Jurkat, Clone E6-1 (cell line): Measurements from ENCODE around the gene FLRT2.

Experiments used
- DNase-seq: peaks from one replicate; pipeline ENCODE4 v3.0.0-alpha.2; 2011; ENCODE audit warnings: low read depth, low spot score
- H3K4me3 ChIP-seq: 2 replicates; pipeline ENCODE4 v1.5.1; 2011; ENCODE audit warnings: mild to moderate bottlenecking, low read length, control low read depth, moderate library complexity

The FLRT2 gene

DNA sequence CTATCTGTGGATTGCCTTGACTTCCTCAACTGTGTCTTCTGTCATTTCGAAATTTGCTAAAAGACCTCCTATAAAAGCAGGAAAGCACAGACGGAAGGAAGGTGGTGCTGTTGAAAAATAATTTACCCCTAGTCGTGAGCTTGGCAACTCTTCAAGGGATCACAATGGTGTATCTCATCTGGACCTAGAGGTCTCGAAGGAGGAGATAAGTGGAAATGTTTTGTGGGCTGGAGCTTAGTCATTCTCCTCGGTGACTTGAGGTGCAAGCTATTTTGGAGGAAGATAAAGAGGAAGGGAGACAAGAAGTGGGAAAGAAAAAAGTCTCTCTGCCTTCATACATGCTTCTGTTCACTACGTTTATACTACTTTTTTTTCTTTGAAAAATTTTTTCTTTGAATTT lies 89.9 kb downstream of the FLRT2 start:
- no peak for DNase-seq
- no peak overlapping the region for H3K4me3 ChIP-seq

DNA sequence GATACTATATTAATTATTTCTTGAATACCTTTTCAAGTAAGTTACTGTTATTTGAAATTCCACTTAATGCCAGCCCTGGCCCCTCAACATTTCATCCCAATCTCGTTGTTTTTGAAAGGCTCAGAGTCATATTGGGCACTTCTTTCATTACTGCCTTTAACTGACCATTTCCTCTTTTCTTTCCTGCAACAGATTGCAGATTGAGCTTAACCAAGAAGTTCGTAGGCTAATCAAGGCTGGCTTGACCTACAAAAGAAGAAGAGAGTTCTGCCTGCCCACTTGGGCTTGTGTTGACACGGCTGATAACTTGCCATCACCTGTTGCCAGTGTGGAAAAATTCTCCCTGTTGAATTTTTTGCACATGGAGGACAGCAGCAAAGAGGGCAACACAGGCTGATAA lies 91.0 kb downstream of the FLRT2 start:
- no peak overlapping the region for H3K4me3 ChIP-seq
- no peak for DNase-seq

DNA sequence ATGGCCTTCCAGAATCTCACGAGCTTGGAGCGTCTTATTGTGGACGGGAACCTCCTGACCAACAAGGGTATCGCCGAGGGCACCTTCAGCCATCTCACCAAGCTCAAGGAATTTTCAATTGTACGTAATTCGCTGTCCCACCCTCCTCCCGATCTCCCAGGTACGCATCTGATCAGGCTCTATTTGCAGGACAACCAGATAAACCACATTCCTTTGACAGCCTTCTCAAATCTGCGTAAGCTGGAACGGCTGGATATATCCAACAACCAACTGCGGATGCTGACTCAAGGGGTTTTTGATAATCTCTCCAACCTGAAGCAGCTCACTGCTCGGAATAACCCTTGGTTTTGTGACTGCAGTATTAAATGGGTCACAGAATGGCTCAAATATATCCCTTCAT lies 92.2 kb downstream of the FLRT2 start:
- no peak for DNase-seq

DNA sequence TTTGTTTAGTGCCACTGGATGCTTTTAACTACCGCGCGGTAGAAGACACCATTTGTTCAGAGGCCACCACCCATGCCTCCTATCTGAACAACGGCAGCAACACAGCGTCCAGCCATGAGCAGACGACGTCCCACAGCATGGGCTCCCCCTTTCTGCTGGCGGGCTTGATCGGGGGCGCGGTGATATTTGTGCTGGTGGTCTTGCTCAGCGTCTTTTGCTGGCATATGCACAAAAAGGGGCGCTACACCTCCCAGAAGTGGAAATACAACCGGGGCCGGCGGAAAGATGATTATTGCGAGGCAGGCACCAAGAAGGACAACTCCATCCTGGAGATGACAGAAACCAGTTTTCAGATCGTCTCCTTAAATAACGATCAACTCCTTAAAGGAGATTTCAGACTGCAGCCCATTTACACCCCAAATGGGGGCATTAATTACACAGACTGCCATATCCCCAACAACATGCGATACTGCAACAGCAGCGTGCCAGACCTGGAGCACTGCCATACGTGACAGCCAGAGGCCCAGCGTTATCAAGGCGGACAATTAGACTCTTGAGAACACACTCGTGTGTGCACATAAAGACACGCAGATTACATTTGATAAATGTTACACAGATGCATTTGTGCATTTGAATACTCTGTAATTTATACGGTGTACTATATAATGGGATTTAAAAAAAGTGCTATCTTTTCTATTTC lies 93.2 kb downstream of the FLRT2 start:
- H3K4me3 ChIP-seq = no peak overlapping the region
- DNase-seq = no peak

More for the DNA sequence above, 92.2 kb downstream of the FLRT2 start:
- H3K4me3 ChIP-seq = no peak overlapping the region

DNA sequence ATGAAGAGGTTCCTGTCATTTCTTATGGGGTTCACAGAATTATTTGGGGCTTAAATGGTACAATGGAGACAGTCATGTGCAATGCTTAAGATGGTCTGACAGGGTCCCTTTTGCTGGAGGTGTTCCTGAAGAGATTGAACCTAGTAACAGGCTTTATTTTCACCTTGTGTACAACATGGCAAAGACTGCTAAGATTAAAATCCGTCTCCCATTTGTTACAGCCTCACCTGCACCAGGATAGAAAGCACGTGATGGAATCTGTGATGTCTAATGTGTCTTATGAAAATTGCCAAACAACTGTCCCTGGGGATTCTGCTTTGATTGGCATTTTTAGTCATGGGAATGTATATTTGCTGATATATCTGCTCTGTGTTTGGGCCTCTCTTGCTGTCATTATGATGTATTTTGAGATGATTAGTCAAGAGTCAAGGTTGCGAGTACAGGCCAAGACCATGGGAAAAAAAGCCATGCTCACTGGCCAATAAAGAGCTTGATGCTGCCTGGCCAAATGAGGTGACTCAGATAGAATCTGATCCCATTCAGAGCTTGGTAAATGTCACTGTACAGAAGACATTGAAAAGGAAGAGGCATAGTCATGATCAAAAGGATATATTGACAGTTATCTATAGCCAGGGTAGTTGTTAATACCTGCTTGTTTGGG lies 96.1 kb downstream of the FLRT2 start:
- DNase-seq = no peak
- no peak overlapping the region for H3K4me3 ChIP-seq

DNA sequence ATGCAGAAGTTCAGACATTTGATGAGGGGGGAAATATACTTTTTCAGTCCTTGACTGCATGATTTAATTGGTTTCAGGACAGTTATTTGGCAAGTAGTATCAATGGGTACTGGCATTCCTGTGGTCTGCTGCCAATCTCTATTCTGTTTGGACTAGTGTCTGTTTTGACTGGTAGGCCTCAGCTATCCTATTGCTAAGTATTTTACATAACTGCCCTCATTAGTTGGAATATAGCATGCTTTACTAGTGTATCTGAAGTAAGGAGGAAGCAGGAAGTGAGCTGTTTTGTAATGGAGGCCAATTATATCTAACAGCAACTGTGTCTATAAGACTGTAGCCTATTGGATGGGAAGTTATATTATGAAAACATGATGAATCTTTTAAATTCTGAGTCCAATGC lies 104.3 kb downstream of the FLRT2 start:
- DNase-seq = no peak

DNA sequence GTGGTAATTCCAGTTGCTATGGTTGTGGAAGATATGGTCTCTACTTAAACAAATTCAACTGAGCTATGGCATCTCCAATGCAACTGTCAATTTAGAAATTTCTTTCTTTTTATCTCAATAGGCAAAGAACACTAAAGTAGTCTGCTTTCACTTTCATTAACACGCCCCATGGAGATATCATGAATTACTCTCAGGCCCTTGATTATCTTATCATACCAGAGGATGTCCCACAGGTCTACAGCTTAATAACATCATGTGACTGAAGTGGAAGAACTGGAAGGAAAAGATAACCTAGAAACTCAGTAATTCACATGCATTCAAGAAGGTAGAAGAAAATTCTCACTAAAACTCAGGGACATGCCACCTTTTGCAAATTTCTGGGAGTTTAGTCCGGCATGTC lies 114.3 kb downstream of the FLRT2 start:
- DNase-seq = no peak
- H3K4me3 ChIP-seq = no peak overlapping the region

More for the DNA sequence above, 104.3 kb downstream of the FLRT2 start:
- H3K4me3 ChIP-seq = no peak overlapping the region

DNA sequence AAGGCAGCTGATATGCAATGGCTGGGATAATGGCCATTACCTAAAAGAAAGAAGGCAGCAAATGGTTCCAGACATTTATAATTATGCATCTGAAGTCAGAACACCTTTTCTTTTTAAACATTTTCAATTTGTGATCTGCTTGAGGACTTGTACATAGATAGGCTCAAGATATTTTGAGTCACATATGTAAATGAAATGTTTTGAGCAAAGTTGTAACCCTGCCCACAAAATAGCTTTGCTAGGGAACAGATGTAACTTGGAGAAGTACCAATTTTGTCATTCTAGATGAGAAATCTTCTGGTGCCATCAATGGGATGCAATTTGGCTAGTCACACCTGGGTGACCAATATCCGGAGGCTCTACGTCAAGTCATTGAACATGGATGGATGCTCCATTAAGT lies 123.1 kb downstream of the FLRT2 start:
- H3K4me3 ChIP-seq = no peak overlapping the region
- no peak for DNase-seq

DNA sequence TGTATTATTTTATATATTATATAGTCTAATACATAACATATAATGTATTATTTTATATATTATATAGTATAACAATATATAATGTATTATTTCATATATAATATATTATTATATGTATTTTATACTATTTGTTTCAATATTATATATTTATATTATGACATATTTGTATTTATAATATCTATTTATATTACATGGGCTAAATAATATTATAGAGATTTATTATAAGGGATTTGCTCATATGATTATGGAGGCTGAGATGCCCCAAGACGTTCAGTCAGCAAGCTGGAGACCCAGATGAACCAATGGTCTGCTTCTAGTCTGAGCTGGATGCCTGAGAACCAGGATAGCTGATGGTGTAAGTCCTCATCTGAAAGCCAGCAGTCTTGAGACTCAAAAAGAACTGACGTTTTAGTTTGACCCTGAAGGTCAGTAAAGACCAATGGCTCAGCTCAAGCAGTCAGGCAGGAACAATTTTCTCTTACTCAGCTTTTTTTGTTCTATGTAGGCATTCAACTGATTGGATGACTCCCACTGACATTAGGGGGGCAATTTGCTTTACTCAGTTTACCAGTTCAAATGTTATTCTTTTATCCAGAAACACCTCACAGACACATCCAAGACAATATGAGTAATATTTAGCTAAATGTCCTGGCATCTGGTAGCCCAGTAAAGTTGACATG lies 130.4 kb downstream of the FLRT2 start:
- H3K4me3 ChIP-seq = no peak overlapping the region
- no peak for DNase-seq

DNA sequence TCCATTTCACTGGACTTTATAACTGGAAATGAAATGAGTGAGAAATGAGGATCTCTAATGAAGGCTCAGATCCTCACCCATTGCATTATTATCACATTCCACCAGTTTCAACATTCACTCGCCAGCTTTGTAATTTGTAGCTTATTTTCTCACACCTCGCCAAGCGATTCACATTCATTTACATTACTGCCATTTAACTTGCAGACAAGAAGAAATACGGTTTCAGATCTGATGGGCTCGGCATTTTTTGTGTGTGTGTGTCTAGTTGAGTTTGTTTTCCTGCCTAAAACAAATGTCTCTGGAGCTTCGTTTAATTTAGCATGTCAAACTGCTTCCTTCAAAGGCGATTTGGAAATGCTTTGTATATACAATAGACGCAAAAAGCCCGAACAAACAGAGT lies 132.2 kb downstream of the FLRT2 start:
- no peak overlapping the region for H3K4me3 ChIP-seq
- no peak for DNase-seq

DNA sequence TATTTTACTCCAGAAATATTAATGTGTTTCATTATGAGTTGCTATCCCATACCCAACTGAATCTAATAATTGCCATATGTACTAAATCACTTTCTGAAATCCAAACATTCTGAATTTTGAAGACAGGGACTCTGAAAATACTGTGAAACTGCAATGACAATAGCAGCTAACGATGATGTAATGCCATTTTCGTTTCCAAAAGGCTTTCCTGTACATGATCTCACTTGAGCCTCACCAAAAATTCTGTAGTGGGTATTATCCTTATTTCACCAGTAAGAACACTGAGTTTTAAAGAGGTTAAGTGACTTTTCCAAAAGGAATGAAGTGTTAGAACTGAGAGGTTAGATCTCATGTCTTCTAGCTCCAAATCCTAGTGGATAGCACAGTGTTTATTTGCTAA lies 133.3 kb downstream of the FLRT2 start:
- DNase-seq = no peak
- H3K4me3 ChIP-seq = no peak overlapping the region

DNA sequence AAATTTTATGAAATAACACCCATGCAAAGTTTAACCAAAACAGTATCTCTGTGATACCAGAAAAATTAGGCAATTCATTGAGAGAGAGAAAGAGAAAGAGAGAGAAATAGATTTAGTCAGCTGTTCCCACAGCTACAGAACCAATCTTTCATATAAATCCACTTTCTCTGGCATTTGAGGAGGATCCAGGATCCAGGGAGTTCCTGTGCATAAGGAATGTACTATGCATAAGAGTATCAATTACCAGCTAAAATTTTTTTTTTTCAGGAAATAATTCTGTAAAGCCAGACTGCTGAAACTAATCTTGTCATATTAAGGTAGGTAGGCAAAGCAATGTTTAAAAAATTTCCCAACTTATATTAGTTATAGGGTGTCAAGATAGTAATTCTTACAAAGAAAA lies 133.7 kb downstream of the FLRT2 start:
- DNase-seq = no peak
- no peak overlapping the region for H3K4me3 ChIP-seq

DNA sequence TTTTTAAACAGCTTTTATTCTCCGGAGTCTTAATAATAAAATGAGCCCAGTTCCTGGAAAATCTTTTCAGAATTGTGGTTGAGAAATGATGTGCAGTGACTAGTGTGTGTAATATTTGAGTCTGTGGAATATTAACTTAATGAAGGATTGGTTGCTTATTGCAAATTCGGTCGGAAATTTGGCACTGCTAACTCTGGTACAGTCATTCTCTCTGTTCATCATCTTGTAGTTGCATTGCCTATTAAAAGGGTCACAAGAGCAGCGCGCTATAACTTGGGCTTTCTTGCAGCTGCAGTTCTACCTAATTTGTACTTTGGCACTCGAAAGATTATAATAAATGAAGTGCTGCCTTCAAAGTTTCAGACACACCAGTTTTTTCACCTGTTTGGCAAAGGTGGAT lies 146.0 kb downstream of the FLRT2 start:
- no peak for DNase-seq
- H3K4me3 ChIP-seq = no peak overlapping the region

DNA sequence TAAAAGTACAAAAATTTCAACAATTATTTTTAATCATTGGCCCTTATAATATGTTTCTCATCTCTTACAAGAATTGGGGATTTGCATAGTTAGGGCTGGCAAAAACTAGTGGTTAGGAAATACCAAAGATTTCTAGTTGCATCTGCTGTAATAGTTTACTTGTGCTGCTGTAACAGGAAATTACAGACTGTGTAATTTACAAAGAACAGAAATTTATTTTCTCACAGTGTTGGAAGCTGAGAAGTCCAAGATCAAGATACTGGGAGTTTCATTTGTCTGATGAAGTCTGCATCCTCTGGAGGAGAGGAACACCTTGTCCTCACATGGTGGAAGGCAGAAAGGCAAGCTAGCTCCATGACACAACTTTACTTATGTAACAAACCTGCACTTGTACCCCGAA lies 157.0 kb downstream of the FLRT2 start:
- DNase-seq = no peak
- H3K4me3 ChIP-seq = no peak overlapping the region

DNA sequence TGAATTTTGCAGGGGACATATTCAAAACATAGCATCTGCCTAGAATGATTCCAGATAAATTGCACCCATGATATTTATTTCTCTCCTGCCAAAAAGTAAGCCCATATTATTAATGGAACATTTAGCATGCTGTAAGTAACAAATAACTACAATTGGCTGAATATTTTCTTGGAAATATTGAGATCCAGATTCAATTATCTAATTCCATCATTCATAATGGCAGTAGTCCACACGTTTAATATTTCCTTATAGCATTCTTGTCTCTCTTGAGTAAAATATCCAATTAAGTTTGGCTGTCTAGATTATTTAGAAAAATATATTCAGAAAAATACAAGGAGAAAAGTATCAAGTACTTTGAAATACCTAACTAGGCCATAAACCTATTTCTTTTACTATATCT lies 157.5 kb downstream of the FLRT2 start:
- no peak for DNase-seq

DNA sequence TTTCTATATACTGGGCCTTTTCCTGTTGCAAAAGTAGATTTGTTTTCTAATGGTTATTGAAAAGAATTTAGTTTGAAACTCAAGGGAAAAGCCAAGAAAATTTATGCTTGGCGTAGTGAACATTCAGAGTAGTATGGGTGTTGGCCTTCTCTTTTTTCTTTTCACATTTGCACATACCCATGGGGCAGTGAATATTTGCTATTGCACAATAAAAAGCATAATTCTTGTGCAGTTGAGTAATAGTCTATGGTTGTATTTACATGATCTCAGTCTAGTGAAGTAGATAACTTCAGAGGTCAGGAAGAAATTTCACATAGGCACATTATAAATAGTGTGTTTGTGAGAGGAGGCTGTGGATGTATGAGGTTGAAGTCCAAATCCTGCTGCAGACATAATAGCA lies 158.1 kb downstream of the FLRT2 start:
- H3K4me3 ChIP-seq = no peak overlapping the region
- no peak for DNase-seq

More for the DNA sequence above, 157.5 kb downstream of the FLRT2 start:
- no peak overlapping the region for H3K4me3 ChIP-seq

DNA sequence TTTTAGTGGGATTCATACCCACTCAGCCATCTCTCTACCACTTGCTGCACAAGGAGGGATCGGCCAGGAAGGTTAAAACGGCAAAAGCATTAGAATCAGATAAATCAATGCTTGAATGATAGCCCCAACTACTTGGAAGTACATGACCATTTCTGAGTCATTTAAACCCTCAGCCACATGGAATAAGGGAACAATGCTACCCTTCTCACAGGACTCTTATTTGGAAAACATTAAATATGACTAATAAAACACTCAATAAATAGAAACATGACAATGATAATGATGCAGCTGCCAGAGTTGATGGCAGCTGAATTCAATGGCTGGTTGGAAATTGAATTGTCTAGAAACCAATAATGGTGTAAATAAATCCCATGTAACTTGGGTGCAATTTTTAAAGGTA lies 165.4 kb downstream of the FLRT2 start:
- no peak overlapping the region for H3K4me3 ChIP-seq
- DNase-seq = no peak

DNA sequence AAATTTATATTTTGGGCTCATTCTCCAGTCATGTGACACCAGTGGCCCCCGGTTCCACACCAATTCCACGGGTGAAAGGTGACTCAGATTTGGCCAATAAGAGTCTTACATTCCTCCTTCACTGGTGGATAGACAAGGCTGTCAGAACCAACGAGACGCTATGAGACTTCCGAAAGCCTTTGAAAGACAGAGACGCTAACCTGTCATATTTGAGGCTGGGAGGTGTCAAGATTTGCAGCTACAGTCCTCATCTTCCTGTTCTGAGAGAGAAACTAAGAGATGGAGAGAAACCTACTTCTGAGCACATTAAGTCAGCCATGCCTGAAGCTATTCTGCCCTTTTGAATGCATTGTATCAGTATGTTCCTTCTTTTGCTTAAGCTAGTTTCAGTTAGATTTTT lies 171.2 kb downstream of the FLRT2 start:
- no peak overlapping the region for H3K4me3 ChIP-seq
- DNase-seq = no peak

DNA sequence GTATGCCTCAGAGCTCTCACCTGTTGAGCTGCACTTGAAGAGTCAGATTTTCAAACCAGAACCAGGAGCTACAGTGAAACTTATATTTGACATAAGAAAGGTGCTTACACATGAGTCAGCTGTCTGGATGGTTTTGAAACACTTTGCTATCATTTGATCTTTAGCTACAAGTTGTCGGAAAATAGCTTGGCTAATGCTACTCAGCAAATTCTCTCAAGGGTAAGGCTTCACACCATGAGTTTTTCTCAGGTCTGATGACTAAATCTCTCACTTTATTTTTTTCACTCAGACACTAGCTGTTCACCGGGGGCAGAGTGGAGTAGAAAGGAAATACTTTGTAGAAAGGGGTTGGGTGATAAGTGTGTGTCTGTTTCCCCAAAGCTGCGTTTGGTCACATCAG lies 171.8 kb downstream of the FLRT2 start:
- DNase-seq = no peak
- H3K4me3 ChIP-seq = no peak overlapping the region

DNA sequence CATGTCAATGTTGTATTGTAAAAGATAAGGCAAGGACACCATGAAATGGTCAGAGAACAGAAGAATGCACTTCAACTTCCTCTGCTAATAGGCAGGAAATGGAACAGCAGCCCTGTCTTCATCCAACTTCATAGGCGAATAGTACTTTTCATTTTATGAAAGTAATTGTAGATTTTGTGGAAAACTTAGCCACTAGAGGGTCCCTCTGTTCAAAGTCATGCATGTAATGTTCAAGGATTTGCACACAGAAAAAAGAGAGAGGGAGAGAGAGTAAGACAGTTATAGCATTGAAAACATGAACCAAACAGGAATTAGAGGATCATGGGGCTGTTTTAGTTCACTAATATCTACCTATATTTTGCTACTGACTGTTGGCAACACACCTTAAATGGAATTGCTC lies 172.2 kb downstream of the FLRT2 start:
- no peak for DNase-seq
- no peak overlapping the region for H3K4me3 ChIP-seq

DNA sequence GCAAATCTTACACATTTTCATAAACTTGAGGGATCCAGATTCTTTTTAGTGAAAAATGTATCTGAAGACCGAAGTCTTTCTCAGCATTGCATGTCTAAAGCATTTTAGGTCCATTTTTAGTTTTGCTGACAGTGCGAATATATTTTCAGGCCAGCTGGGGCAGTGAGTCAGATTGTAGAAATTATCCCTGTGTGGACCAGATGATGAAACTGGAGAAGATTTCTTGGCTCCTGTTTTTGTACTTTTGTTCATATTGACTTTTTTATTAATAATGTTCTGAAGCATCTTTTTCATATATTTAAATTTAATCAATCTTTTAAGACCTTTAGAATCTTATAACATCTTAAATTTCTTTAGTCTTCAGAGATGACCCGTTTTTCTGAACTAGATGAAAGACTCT lies 173.1 kb downstream of the FLRT2 start:
- DNase-seq = no peak
- no peak overlapping the region for H3K4me3 ChIP-seq
